Occipital lobe (tissue), 2 donors: ENCODE results near the gene CLCN6. TPM values are rescaled to one million over a fixed set of nuclear protein-coding genes. Genes with fewer than 3 reads are reported as not detected.

Experiments
- DNase-seq: peaks from one replicate; lab custom pipeline; 2025; lab: John Stamatoyannopoulos, UW
- total RNA-seq: library from RNA; depleted of rRNA; stranded (reverse); fragments of >200 nt; gene quantifications from one replicate; pipeline ENCODE4 v1.2.3, GENCODE V29; 2014

Gene CLCN6
- total RNA-seq, 1 donor from 2014 or later = 15.6 TPM

GRCh38 chr1:11823366-11824137 lies 17.6 kb downstream of the CLCN6 start:
- no peak for DNase-seq

- no peak for DNase-seq
Measured at GRCh38 chr1:11825131-11825530, 19.1 kb downstream of the CLCN6 start.

DNA sequence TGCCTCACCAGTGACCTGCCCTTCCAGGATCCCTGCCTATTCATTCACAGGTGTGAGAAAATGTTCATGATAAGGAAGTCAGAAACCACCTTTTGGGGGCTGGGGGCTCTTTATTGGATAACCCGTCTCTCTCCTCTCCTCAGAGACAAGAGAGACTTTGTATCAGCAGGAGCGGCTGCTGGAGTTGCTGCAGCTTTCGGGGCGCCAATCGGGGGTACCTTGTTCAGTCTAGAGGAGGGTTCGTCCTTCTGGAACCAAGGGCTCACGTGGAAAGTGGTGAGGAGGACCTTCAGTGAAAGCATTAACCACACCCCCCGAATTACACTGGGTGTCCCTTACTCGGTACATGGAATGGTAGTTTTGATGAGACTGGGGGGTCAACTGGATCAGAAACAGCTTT lies 21.0 kb downstream of the CLCN6 start:
- no peak for DNase-seq

DNA sequence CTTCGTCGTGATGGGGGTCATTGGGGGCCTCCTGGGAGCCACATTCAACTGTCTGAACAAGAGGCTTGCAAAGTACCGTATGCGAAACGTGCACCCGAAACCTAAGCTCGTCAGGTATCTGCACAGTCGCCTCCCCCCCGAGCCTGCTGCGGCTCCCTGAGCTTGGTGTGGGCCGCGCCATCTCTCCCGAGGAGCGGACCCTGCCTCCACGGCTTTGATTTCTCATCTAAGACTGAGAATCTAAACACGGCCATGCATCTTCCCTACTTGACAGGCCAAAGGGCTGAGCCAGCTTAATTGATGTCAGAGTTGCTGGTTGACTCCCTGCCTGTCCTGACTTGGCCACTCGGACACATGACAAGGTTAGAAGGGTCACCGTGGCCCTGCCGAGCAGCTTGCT lies 22.5 kb downstream of the CLCN6 start:
- DNase-seq = no peak

DNA sequence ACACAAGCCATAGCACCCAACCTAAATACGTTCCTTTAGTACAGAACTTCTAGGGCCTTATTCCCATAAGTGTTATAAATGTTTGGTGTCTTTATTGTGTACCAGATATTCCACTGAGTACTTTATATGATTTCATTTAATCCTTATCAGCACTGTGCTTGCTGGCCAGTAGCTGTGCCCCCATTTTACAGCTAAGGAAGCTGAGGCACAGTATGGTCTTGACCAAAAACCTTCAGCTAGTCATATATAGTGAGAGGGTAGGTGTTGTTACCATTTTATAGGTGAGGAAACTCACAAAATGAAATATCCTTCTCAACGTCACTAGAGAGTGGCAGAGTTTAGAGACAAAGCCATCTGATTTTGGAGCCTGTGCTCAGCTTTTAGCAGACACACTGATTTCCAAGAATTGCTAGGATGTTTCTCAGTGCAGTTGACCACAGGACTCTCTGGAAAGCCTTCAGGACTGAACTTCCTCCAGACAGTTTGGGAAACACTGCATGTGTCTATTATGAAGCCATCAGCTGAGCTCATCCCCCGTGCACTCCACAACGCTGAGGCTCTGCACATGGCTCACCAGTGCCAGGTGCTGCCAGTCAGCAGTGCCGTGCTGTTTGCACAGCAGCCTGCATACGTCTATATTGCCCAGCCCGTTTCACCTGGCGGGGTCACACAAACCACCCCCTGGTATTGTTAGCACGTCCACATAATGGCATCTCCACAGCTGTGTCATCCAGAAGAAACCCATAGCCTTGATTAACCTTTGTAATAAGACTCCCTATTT lies 26.1 kb downstream of the CLCN6 start:
- DNase-seq = no peak

DNA sequence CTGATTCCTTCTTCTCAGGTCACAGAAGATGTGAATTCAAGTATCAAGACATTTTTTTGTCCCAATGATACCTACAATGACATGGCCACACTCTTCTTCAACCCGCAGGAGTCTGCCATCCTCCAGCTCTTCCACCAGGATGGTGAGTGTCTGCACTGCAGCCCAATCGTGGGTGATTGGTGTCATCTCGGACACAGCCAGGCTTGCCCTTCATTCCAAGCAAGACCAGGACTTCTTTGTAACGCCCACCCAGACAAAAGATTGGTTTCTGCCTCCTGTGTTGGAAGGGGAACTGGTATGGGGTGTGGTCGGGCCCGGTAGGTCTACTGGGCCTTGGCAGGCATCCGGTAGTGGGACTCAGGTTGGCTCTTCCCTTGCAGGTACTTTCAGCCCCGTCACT lies 27.5 kb downstream of the CLCN6 start:
- no peak for DNase-seq

DNA sequence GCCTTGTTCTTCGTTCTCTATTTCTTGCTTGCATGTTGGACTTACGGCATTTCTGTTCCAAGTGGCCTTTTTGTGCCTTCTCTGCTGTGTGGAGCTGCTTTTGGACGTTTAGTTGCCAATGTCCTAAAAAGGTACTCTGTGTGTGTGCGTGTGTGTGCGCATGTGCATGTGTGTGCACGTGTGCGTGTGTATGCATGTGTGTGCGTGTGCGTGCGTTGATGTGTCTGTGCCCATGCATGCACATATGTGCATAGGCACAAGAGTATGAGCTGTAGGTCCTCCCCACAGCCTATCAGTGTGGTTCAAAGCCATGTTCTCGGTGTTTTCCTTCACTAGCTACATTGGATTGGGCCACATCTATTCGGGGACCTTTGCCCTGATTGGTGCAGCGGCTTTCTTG lies 27.9 kb downstream of the CLCN6 start:
- DNase-seq = no peak

GRCh38 chr1:11835441-11836225 lies 29.6 kb downstream of the CLCN6 start:
- no peak for DNase-seq

GRCh38 chr1:11836955-11837766 lies 31.2 kb downstream of the CLCN6 start:
- DNase-seq = no peak

- DNase-seq = no peak
Measured at GRCh38 chr1:11837767-11838348, 31.9 kb downstream of the CLCN6 start.

GRCh38 chr1:11838349-11839272 lies 32.6 kb downstream of the CLCN6 start:
- peak; percentile 56 for DNase-seq

- DNase-seq = no peak
Measured at GRCh38 chr1:11839727-11840705, 34.0 kb downstream of the CLCN6 start.

- DNase-seq = no peak
Measured at GRCh38 chr1:11841245-11842153, 35.5 kb downstream of the CLCN6 start.

DNA sequence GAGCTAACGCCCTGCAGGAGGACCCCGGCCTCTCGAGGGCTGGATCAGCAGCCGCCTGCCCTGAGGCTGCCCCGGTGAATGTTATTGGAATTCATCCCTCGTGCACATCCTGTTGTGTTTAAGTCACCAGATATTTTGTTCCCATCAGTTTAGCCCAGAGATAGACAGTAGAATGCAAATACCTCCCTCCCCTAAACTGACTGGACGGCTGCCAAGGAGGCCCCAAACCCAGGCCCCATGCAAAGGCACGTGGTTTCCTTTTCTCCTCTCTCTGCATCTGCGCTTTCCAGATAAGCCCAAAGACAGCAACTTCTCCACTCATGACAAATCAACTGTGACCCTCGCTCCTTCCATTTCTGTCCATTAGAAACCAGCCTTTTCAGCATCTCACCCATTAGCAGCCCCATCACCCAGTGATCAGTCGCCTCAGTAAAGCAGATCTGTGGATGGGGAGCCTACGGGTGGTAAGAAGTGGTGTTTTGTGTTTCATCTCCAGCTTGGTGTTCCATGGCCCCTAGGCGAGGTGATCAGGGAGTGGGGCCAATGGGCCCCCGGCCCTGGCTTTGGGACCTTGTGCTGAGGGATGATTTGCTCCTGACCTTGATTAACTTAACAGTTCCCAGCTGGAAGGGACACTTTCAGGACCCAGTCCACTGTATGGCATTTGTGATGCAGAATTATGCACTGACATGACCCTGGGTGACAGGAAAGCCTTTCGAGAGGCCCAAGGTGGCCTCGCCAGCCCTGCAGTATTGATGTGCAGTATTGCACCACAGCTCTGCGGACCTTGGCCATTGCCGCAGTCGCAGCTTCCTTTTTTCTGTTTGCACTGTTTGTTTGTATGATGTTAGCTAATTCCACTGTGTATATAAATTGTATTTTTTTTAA lies 36.4 kb downstream of the CLCN6 start:
- no peak for DNase-seq

GRCh38 chr1:11845641-11846335 lies 39.8 kb downstream of the CLCN6 start:
- no peak for DNase-seq
